IPS DF 4.7 (cell line): ENCODE results near the gene HMGCS2.
"Not testable (repeated sequence)": the region's sequence is repeated elsewhere in the genome, so short reads cannot be mapped to it uniquely, and the experiment has no call there.

Source experiments
- DNase-seq: peaks from one replicate; pipeline ENCODE4 v3.0.0-alpha.2; 2013; ENCODE audit warnings: low spot score; ENCODE audit errors: extremely low read depth

The HMGCS2 gene

GRCh38 chr1:119790451-119791198 is 21.9 kb upstream of the HMGCS2 start:
- DNase-seq = no peak

GRCh38 chr1:119787776-119788175 is 19.1 kb upstream of the HMGCS2 start:
- no peak for DNase-seq

- not testable (repeated sequence) for DNase-seq
Measured at GRCh38 chr1:119786473-119787050, 17.9 kb upstream of the HMGCS2 start.

- not testable (repeated sequence) for DNase-seq
Measured at GRCh38 chr1:119786046-119786445, 17.3 kb upstream of the HMGCS2 start.

GRCh38 chr1:119784191-119784781 is 15.6 kb upstream of the HMGCS2 start:
- DNase-seq = no peak

DNA sequence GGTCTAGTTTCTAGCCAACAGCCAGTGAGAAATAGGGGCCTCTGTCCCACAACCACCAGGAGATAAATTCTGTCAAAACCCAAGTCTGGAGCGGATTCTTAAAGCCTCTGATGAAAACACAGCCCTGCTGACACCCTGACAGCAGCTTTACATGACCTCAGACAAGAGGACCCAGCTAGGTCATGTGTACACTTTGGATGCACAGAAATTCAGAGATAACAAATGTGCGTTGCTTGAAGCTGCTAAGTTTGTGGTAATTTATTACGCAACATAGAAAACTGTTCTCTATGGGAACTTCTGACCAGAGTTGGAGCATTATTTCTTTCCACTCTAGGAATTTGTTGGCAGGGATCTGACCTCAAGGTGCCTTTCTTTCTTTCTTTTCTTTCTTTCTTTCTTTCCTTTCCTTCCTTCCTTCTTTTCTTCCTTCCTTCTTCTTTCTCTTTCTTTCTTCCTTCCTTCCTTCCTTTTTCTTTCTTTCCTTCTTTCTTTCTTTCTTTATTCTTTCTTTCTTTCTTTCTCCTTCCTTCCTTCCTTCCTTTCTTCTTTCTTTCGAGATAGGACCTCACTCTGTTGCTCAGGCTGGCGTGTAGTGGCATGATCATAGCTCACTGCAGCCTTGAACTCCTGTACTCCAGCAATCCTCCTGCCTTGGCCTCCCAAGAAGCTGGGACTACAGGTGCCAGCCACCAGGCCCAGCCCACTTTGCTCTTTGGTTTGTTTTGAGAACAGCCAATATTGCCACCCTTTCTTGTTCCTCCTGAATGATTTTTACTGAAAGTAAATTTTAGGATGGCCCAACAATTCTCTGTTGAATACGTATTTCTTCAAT is 14.9 kb upstream of the HMGCS2 start:
- no peak for DNase-seq

- no peak for DNase-seq
Measured at GRCh38 chr1:119782631-119783325, 14.1 kb upstream of the HMGCS2 start.

DNA sequence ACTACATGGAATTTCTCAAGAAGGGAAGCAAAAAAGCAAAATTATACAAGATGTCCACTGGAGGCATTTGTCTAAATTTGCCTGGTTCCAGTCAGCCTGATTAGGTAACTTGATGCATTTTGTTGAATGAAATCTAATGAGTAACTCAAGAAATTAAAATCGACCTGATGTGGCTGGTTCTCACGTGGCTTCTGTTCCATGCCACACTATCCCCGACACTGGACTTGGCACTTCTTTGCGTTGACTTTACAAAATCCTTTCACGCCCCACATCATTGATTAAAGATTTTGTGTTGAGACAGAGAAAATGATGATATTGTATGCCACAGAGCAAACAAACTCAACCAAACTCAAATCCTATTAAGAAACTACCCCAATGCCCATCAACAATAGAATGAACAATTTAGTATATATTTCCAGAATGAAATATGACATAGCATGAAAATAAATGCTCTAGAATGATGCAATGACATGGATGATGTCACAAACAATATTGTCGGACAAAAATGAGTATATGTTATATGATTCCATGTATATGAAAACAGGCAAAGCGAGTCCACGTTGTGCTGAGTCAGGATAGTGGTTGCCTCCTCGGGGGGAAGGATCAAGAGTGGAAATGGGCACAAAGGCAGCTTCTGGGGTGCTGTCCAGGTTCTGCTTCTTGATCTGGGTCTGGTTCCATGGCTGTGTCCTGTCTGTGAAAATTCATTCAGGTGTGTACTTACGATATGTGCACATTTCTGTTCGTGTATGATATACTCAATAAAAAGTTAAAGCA is 12.9 kb upstream of the HMGCS2 start:
- no peak for DNase-seq

DNA sequence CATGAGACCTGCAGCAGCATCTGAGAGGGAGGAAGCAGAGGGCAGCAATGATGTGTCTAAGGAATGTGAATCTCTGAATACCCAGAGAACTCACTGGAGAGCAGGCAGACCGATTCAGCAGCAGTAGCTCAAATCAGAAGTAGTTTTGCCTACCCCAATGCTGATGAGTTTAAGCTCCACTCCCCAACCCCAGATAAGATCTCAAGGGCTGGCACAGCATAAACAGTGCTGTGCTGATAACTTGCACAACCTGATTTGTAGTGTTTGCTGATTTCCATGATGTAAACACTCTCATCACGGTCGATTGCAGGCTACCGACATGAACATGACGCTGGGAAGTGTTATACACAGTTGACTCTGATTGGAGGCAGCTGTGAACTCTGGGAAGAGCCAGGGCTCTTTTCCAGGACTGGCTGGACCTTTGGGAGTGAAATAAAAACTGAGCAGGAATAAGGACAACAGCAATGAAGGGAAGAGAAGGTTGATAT is 11.2 kb upstream of the HMGCS2 start:
- DNase-seq = no peak

- no peak for DNase-seq
Measured at GRCh38 chr1:119778886-119779560, 10.3 kb upstream of the HMGCS2 start.

DNA sequence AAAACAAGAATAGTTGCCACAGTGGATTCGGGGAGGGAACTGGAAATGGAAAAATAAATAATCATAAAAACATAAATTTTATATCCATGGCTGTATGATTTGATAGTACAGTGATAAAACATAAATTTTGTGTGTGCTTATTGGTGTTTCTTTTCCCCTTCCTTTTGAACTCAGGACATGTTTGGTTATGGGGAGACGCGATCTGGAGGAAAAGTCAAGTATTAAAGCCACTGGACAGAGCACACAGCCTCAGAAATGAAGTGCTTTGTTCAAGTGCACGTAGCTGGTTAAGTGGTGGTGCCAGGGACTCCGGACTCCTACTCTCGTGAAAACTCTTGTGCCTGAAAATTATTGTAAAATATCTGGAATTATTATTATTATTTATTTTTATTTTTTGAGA is 9.7 kb upstream of the HMGCS2 start:
- DNase-seq = no peak

DNA sequence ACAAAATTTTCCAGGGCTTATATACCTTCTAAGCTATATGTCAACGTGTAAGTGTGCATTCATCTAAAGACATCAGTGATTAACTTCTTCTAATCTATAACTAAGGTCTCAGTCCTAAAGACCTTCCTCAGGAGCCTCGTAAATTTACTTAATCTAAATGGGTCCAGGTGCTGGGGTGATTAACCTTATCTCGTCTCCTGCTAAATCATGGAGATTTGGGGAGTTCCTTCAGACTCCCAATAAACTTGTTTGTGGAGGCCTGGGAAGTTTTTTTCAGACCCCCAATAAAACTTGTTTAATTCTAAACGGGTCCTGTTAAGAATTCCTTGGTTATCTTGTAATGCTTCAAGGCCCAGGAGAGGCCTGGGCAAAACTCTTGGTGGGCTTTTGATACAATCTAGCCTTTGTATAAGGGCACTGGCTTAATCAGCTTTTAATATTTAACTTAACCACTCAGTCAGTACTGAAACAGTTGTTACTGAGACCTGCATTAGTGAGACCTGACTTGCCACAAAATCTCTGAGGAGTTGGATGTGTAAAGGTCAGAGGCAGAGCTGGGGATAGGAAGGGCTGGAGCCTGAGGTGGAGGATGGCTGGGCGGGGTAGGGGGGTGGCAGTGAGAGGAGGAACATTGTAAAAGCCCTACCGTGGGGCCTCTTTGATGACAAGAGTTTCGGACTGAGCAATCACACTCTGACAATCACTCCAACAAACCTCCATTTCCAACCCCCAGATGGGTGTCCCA is 6.2 kb upstream of the HMGCS2 start:
- no peak for DNase-seq

GRCh38 chr1:119773711-119774241 is 5.1 kb upstream of the HMGCS2 start:
- no peak for DNase-seq

GRCh38 chr1:119772298-119772697 is 3.6 kb upstream of the HMGCS2 start:
- no peak for DNase-seq

GRCh38 chr1:119771770-119772169 is 3.1 kb upstream of the HMGCS2 start:
- no peak for DNase-seq

GRCh38 chr1:119771016-119771415 is 2.3 kb upstream of the HMGCS2 start:
- no peak for DNase-seq

DNA sequence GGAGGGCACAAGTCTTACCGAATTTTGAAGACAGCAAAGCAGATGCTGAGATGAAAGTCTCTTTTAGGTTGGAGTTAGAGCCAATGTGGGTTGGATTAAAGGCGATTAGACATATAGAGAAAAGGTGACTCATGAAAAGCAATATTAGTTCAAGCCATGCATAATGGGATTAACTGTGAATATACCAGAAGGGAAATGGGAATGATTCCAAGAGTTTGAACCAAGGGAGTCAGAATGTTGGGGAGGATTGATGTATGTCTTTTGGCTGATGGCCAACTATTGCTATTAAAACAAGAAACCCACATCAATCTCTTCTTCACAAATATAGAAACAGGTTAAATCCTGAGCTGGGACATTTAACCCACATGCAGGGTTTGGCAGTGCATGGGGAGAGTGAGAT is 1.2 kb downstream of the HMGCS2 start:
- DNase-seq = no peak

- no peak for DNase-seq
Measured at GRCh38 chr1:119766374-119766794, 2.3 kb downstream of the HMGCS2 start.

GRCh38 chr1:119764220-119764619 is 4.5 kb downstream of the HMGCS2 start:
- no peak for DNase-seq
